ENCODE data around the gene ZNF665.

DNA sequence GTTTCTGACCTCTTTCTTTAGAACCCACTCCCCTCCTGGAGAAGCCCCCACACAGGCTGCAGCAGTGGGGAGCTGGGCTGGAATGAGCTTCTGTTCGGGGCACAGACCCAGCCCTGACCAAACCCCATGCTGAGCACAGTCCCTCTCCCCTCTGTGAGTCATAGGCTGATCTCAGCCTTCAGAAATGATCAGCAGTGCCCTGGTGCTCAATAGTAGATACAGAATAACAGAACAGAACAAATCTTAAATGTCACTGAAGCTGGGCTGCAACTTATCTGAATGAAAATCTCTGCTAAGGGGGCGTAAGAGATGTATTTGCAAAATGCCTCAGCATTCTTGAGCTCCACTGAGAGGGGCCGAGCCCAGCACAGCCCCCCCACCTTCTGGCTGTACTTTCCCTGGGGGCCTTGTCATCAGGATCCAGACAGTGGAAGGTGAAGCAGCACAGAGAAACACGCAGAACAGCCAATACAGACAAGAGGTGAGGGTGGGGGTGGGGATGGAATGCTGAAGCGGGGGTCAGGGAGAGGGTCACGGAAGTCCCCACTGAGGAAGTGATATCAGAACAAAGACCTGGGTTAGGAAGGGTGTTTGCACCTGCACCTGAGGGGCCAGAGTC, 9.9 kb downstream of the ZNF665 start:
- TF ChIP-seq CTCF (conservative IDR thresholded peaks at IDR 0.05; ENCODE audit: low read length) (no peak), EZH2phosphoT487 (IDR thresholded peaks at IDR 0.05; ENCODE audit: borderline replicate concordance, low read depth, low read length) (no peak)
